Stimulated activated naive CD8-positive, alpha-beta T cell treated with anti-CD3 and anti-CD28 coated beads, Interleukin-15, Interleukin-2, amounts not matched to agents 100 ng/mL and 50 ng/mL, for 24 hours (primary cell): ENCODE data around the gene DNAH11.
A peak's percentile ranks its signal among the peaks of the same experiment; 100 is the strongest.
"Not testable (repeated sequence)": the region's sequence is repeated elsewhere in the genome, so short reads cannot be mapped to it uniquely, and the experiment has no call there.

Source experiments
- H3K27ac Mint-ChIP-seq: one replicate; pipeline ENCODE4 v1.8.0; 2021; ENCODE audit warnings: mild to moderate bottlenecking, mixed read lengths
- H3K27me3 Mint-ChIP-seq: one replicate; pipeline ENCODE4 v1.8.0; 2021; ENCODE audit warnings: mixed read lengths
- H3K36me3 Mint-ChIP-seq: one replicate; pipeline ENCODE4 v1.8.0; 2021; ENCODE audit warnings: low read depth, mixed read lengths
- H3K4me1 Mint-ChIP-seq: one replicate; pipeline ENCODE4 v1.8.0; 2021; ENCODE audit warnings: low read depth, mixed read lengths
- H3K4me3 Mint-ChIP-seq: one replicate; pipeline ENCODE4 v1.8.0; 2021; ENCODE audit warnings: mild to moderate bottlenecking, mixed read lengths
- H3K9me3 Mint-ChIP-seq: one replicate; pipeline ENCODE4 v1.8.0; 2021; ENCODE audit warnings: mixed read lengths

DNAH11 gene

DNA sequence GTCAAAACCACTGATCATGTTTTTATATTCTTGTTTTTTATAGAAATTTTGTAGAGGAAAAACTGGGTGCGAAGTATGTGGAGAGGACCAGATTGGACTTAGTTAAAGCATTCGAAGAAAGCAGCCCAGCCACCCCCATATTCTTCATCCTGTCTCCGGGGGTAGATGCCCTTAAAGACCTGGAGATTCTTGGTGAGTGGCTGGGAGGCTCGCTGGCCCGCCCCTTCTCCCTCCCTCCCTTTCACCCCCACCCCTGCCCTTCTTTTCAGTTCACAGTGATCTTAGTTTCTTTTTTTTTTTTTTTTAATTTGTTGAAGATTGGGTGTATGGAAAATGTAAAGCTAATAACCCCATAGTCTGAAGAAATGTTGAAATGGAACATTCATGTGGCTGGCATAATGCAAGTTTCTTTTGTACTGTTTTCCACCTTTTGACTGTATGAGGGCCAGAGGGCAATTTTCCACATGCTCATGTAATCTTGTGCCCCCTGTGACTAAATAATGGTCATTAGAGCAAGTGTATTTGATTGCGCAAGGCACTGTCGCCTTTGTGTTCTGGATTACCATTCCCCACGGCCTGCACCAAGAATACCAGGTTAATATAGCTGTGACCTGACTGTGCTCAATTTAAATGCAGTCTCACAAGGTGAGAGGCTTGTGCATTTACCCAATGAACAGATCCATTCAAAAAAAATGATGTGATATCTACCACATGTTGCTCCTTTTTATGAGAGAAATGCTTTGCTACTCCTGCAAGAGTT, 325.2 kb downstream of the DNAH11 start:
- H3K27me3 Mint-ChIP-seq, result no peaks in the 10 kb centered on the region
- H3K9me3 Mint-ChIP-seq, result no peaks in the 10 kb centered on the region
- H3K27ac Mint-ChIP-seq, result no peak overlapping the region
- H3K4me3 Mint-ChIP-seq, result no peak overlapping the region
- no peaks in the 10 kb centered on the region for H3K4me1 Mint-ChIP-seq
- no peaks in the 10 kb centered on the region for H3K36me3 Mint-ChIP-seq

DNA sequence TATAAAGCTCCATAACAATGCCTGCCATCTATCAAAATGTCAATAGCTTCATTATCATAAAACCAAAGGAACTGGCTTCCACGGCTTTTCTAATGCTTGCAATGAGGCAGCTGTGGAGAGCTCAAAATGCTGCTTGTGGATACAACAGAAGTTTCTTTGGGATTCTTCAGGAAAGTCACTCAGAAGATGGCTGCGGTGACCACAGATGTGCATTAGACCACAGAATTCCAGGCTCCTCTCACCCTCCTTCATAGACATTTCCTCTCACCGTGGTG, 325.7 kb downstream of the DNAH11 start:
- H3K27me3 Mint-ChIP-seq, result no peaks in the 10 kb centered on the region
- H3K27ac Mint-ChIP-seq, result no peak overlapping the region
- H3K9me3 Mint-ChIP-seq, result no peaks in the 10 kb centered on the region
- no peaks in the 10 kb centered on the region for H3K4me1 Mint-ChIP-seq
- H3K4me3 Mint-ChIP-seq, result no peak overlapping the region
- H3K36me3 Mint-ChIP-seq, result no peaks in the 10 kb centered on the region

DNA sequence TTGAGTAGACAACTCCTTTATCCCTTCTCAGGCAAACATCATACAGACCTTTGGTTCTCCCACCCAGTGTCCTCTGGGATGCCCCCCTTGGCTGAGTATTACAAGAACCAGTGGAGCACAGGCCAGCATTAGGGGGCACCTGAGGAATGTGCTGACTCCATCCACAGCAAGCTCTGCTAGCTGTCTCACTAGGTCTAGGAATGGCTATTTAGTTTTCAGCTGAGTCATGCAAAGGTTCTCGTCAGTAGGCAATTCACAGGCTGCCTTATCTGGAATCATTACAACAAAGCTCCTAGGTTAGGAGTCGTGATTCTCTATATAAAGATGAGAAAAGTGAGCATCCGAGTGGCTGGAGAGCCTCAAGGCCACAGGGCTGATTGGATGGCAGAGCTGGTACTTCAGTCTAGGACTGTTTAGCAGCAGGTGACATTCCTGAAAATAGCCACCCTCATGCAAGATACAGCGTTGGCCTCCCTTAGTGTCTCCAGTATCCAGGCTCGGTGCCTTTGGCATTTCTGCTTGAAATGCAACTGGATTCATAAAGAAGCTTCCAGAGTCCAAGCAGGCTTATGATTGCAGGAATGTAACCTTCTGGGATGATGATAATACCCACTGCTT, 327.1 kb downstream of the DNAH11 start:
- Mint-ChIP-seq H3K27me3 (no peaks in the 10 kb centered on the region), H3K36me3 (peaks cover 3% of the 10 kb centered on the region), H3K27ac (no peak overlapping the region), H3K4me1 (no peaks in the 10 kb centered on the region), H3K9me3 (no peaks in the 10 kb centered on the region), H3K4me3 (no peak overlapping the region)

GRCh38 chr7:21883069-21883468, 340.2 kb downstream of the DNAH11 start:
- H3K36me3 Mint-ChIP-seq, result no peaks in the 10 kb centered on the region
- H3K4me3 Mint-ChIP-seq, result no peak overlapping the region
- no peaks in the 10 kb centered on the region for H3K4me1 Mint-ChIP-seq
- H3K27me3 Mint-ChIP-seq, result no peaks in the 10 kb centered on the region
- H3K9me3 Mint-ChIP-seq, result no peaks in the 10 kb centered on the region
- H3K27ac Mint-ChIP-seq, result no peak overlapping the region

DNA sequence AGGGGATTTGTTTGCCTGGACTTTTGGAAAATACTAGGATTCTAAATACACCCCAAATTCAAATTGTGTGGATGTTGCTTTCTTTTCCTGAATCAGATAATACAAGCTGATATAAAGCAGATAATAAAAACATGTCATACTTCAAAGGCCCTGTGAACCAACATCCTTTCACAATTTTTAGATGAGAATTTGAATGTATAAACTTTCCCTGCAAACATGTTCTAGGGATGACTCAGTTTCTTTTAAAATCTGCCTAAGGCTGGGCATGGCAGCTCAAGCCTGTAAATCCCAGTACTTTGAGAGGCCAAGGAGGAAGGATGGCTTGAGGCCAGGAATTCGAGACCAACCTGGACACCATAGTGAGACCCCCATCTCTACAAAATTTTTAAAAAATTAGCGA, 340.7 kb downstream of the DNAH11 start:
- H3K4me1 Mint-ChIP-seq, H3K27ac Mint-ChIP-seq, H3K36me3 Mint-ChIP-seq, H3K27me3 Mint-ChIP-seq, H3K9me3 Mint-ChIP-seq, H3K4me3 Mint-ChIP-seq: not testable (repeated sequence)

- Mint-ChIP-seq H3K36me3 (no peaks in the 10 kb centered on the region), H3K9me3 (no peaks in the 10 kb centered on the region), H3K4me1 (no peaks in the 10 kb centered on the region), H3K27me3 (no peaks in the 10 kb centered on the region), H3K27ac (no peak overlapping the region), H3K4me3 (no peak overlapping the region)
Measured at GRCh38 chr7:21884496-21884895, 341.7 kb downstream of the DNAH11 start.

GRCh38 chr7:21886396-21886795, 343.6 kb downstream of the DNAH11 start:
- Mint-ChIP-seq H3K36me3 (peaks cover 3% of the 10 kb centered on the region), H3K27me3 (no peaks in the 10 kb centered on the region), H3K4me3 (no peak overlapping the region), H3K27ac (no peak overlapping the region), H3K4me1 (no peaks in the 10 kb centered on the region), H3K9me3 (no peaks in the 10 kb centered on the region)

DNA sequence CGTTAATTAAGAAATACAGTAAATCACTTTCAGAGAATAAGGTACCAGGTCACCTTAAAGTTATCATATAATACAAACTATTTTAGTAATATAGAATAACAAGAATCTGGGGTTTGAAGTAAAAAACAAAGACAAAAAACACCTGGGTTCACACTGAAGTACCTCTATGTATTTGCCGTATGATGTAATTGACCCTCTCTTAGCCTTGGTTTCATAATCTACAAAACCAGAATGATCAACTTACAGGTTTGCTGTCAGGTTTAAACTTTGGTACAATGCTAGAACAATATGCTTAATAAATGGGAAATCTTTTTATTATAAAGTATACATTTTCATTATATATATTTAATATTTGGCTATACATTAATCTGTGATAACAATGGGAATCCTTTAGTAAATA, 344.5 kb downstream of the DNAH11 start:
- Mint-ChIP-seq H3K4me3 (no peak overlapping the region), H3K36me3 (peaks cover 3% of the 10 kb centered on the region), H3K9me3 (no peaks in the 10 kb centered on the region), H3K4me1 (no peaks in the 10 kb centered on the region), H3K27ac (no peak overlapping the region), H3K27me3 (no peaks in the 10 kb centered on the region)

DNA sequence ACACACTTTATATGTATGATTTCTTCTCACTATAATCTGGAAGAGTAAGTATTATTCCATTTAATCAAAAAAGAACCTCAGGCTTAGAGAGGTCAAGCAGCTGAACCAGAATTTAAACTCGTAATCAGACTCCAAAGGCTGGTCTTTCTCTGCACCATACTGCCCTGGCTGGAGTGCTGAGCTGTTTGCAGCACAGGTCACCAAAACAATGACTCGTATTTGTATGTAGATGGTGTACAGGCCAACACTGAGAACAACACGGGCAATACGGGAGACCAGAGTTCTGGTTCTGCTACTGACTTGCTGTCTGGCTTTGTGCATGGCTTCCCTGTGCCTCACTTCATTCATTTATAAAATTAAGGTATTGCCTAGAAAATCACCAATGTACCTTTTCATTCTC, 344.9 kb downstream of the DNAH11 start:
- no peaks in the 10 kb centered on the region for H3K27me3 Mint-ChIP-seq
- no peaks in the 10 kb centered on the region for H3K4me1 Mint-ChIP-seq
- no peak overlapping the region for H3K27ac Mint-ChIP-seq
- H3K9me3 Mint-ChIP-seq, result no peaks in the 10 kb centered on the region
- H3K36me3 Mint-ChIP-seq, result peaks cover 3% of the 10 kb centered on the region
- no peak overlapping the region for H3K4me3 Mint-ChIP-seq

GRCh38 chr7:21891291-21891690, 348.5 kb downstream of the DNAH11 start:
- Mint-ChIP-seq H3K36me3 (peaks cover 11% of the 10 kb centered on the region), H3K4me3 (no peak overlapping the region), H3K27ac (no peak overlapping the region), H3K27me3 (no peaks in the 10 kb centered on the region), H3K9me3 (peaks cover 4% of the 10 kb centered on the region), H3K4me1 (no peaks in the 10 kb centered on the region)

DNA sequence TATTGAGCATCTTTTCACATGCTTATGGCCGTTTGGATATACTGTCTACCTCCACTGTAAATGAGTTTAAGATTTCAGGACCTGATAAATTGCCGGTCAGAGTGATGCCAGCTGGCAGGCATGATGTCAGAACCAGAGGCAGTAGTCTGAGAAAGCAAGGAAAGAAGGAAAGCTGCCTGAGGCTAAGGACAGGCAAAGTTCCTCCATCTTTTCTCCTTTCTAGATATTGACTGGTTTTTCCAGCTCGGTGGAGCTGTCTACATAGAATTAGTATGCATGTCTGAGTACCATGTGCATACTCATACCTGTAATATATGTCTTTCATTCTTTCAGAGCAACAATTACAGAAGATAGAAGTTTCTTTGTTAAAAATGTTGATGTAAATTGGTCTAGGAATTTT, 350.6 kb downstream of the DNAH11 start:
- peaks cover 26% of the 10 kb centered on the region for H3K36me3 Mint-ChIP-seq
- no peak overlapping the region for H3K4me3 Mint-ChIP-seq
- peaks cover 9% of the 10 kb centered on the region for H3K9me3 Mint-ChIP-seq
- no peak overlapping the region for H3K27ac Mint-ChIP-seq
- peaks cover 13% of the 10 kb centered on the region for H3K4me1 Mint-ChIP-seq
- no peaks in the 10 kb centered on the region for H3K27me3 Mint-ChIP-seq

- peak overlapping the region; percentile 54 for H3K4me3 Mint-ChIP-seq
- peaks cover 9% of the 10 kb centered on the region for H3K9me3 Mint-ChIP-seq
- peak overlapping the region; percentile 84 for H3K27ac Mint-ChIP-seq
- peaks cover 67% of the 10 kb centered on the region for H3K36me3 Mint-ChIP-seq
- no peaks in the 10 kb centered on the region for H3K27me3 Mint-ChIP-seq
- H3K4me1 Mint-ChIP-seq, result peaks cover 22% of the 10 kb centered on the region
Measured at GRCh38 chr7:21898265-21898930, 355.6 kb downstream of the DNAH11 start.

GRCh38 chr7:21902240-21902639, 359.4 kb downstream of the DNAH11 start:
- H3K4me3 Mint-ChIP-seq, result no peak overlapping the region
- no peaks in the 10 kb centered on the region for H3K27me3 Mint-ChIP-seq
- H3K27ac Mint-ChIP-seq, result no peak overlapping the region
- H3K4me1 Mint-ChIP-seq, result peaks cover 19% of the 10 kb centered on the region
- H3K36me3 Mint-ChIP-seq, result peaks cover 84% of the 10 kb centered on the region
- peaks cover 6% of the 10 kb centered on the region for H3K9me3 Mint-ChIP-seq

- H3K36me3 Mint-ChIP-seq, result peaks cover 85% of the 10 kb centered on the region
- H3K27me3 Mint-ChIP-seq, result no peaks in the 10 kb centered on the region
- no peak overlapping the region for H3K27ac Mint-ChIP-seq
- H3K4me1 Mint-ChIP-seq, result peaks cover 12% of the 10 kb centered on the region
- peaks cover under 1% of the 10 kb centered on the region for H3K9me3 Mint-ChIP-seq
- no peak overlapping the region for H3K4me3 Mint-ChIP-seq
Measured at GRCh38 chr7:21903020-21903786, 360.4 kb downstream of the DNAH11 start.

GRCh38 chr7:21908746-21909145, 365.9 kb downstream of the DNAH11 start:
- no peak overlapping the region for H3K27ac Mint-ChIP-seq

More at GRCh38 chr7:21908746-21909145, 365.9 kb downstream of the DNAH11 start:
- no peak overlapping the region for H3K4me3 Mint-ChIP-seq
- no peaks in the 10 kb centered on the region for H3K9me3 Mint-ChIP-seq
- H3K27me3 Mint-ChIP-seq, result no peaks in the 10 kb centered on the region
- H3K36me3 Mint-ChIP-seq, result peaks cover 78% of the 10 kb centered on the region
- H3K4me1 Mint-ChIP-seq, result no peaks in the 10 kb centered on the region
